ENCODE measurements around the gene F2.

The F2 gene

DNA sequence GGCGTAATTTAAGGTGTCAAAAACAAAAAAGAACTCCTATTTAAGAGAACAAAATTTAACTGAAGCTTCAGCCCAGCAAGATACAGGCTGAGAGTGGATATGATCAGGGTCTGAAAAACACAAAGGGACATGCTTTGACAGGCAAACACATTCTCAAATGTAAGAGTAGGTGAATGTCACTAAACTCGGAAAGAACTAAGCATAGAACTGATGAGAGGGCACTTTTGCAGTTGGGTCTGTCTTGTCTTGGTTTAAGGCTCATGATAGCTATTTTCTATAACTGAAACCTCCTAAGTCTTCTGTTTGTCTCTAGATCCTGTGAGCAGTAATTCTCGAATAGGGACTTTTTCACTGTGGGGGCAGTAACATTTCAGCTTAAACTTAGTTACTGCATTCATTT lies 27.0 kb downstream of the F2 start:
- H3K27ac ChIP-seq, result no peak overlapping the region
- H3K9ac ChIP-seq, result no peak overlapping the region
- TF ChIP-seq, protein P1, sequence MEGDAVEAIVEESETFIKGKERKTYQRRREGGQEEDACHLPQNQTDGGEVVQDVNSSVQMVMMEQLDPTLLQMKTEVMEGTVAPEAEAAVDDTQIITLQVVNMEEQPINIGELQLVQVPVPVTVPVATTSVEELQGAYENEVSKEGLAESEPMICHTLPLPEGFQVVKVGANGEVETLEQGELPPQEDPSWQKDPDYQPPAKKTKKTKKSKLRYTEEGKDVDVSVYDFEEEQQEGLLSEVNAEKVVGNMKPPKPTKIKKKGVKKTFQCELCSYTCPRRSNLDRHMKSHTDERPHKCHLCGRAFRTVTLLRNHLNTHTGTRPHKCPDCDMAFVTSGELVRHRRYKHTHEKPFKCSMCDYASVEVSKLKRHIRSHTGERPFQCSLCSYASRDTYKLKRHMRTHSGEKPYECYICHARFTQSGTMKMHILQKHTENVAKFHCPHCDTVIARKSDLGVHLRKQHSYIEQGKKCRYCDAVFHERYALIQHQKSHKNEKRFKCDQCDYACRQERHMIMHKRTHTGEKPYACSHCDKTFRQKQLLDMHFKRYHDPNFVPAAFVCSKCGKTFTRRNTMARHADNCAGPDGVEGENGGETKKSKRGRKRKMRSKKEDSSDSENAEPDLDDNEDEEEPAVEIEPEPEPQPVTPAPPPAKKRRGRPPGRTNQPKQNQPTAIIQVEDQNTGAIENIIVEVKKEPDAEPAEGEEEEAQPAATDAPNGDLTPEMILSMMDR (conservative IDR thresholded peaks at IDR 0.05; ENCODE audit: low read depth, low read length), result no peak
- no peak overlapping the region for H2AFZ ChIP-seq (ENCODE audit: low read depth)
- H3K4me1 ChIP-seq (ENCODE audit: low read depth, poor library complexity, severe bottlenecking), result no peaks in the 10 kb centered on the region
- H3K4me3 ChIP-seq (IDR thresholded peaks at IDR 0.05; ENCODE audit: insufficient read depth, low read depth, low read length), result no peak overlapping the region
- H3K4me2 ChIP-seq, result no peak overlapping the region
- H3K79me2 ChIP-seq (ENCODE audit: insufficient read depth, low read depth), result no peaks in the 10 kb centered on the region
- peaks cover under 1% of the 10 kb centered on the region; the same call in 1 of the 2 replicates for H4K20me1 ChIP-seq (ENCODE audit: insufficient read depth)
- no peaks in the 10 kb centered on the region for H3K27me3 ChIP-seq (ENCODE audit: insufficient read depth, low read depth)
- peaks cover 10% of the 10 kb centered on the region; the same call in 1 of the 2 replicates for H3K36me3 ChIP-seq (ENCODE audit: insufficient read depth)

DNA sequence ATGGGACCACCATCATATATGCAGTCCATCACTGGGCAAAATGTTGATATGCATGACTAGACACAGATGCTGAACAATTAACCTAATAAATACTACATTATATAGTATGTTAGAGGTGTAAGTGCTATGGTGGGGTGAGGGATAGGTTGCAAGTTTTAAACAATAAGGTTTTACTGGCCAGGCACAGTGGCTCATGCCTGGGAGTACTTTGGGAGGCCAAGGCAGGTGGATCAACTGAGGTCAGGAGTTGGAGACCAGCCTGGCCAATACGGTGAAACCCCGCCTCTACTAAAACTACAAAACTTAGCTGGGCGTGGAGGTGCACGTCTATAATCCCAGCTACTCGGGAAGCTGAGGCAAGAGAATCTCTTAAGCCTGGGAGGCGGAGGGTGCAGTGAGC lies 28.1 kb downstream of the F2 start:
- Histone ChIP-seq H3K4me2 (no peak overlapping the region), H3K27ac (no peak overlapping the region), H3K9ac (no peak overlapping the region), H3K27me3 (ENCODE audit: insufficient read depth, low read depth) (no peaks in the 10 kb centered on the region), H2AFZ (ENCODE audit: low read depth) (no peak overlapping the region), H3K36me3 (ENCODE audit: insufficient read depth) (peaks cover 16% of the 10 kb centered on the region; the same call in 1 of the 2 replicates), H3K4me1 (ENCODE audit: low read depth, poor library complexity, severe bottlenecking) (no peaks in the 10 kb centered on the region), H4K20me1 (ENCODE audit: insufficient read depth) (peaks cover 3% of the 10 kb centered on the region; the same call in 1 of the 2 replicates), H3K4me3 (IDR thresholded peaks at IDR 0.05; ENCODE audit: insufficient read depth, low read depth, low read length) (no peak overlapping the region), H3K79me2 (ENCODE audit: insufficient read depth, low read depth) (no peaks in the 10 kb centered on the region)
- TF ChIP-seq, protein P1 (conservative IDR thresholded peaks at IDR 0.05; ENCODE audit: low read depth, low read length), result no peak

DNA sequence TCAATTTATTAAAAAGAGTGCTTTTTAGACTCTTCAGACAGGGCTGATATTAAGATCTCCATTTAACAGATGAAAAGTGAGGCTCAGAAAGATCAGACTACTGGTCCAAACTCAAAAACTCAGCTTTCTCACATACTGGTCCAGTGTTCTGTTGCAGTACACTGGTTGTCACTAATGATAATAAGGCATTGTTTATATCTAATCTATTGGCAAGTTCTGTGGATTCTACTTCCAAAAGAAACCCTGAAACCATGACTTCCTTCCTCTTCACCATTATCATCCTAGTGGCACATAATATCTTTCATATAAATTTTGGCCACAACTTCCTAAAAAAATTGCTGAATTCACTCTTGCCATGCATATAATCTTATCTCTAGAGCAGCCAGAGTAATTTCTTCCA lies 36.9 kb downstream of the F2 start:
- Histone ChIP-seq H3K79me2 (ENCODE audit: insufficient read depth, low read depth) (no peaks in the 10 kb centered on the region), H3K4me3 (IDR thresholded peaks at IDR 0.05; ENCODE audit: insufficient read depth, low read depth, low read length) (no peak overlapping the region), H3K36me3 (ENCODE audit: insufficient read depth) (peaks cover 25% of the 10 kb centered on the region; the same call in 1 of the 2 replicates), H2AFZ (ENCODE audit: low read depth) (no peak overlapping the region), H3K27ac (no peak overlapping the region), H3K9ac (no peak overlapping the region), H3K4me1 (ENCODE audit: low read depth, poor library complexity, severe bottlenecking) (no peaks in the 10 kb centered on the region), H3K4me2 (no peak overlapping the region), H4K20me1 (ENCODE audit: insufficient read depth) (peaks cover 3% of the 10 kb centered on the region; the same call in 1 of the 2 replicates), H3K27me3 (ENCODE audit: insufficient read depth, low read depth) (no peaks in the 10 kb centered on the region)
- TF ChIP-seq, protein P1 (conservative IDR thresholded peaks at IDR 0.05; ENCODE audit: low read depth, low read length), result no peak

DNA sequence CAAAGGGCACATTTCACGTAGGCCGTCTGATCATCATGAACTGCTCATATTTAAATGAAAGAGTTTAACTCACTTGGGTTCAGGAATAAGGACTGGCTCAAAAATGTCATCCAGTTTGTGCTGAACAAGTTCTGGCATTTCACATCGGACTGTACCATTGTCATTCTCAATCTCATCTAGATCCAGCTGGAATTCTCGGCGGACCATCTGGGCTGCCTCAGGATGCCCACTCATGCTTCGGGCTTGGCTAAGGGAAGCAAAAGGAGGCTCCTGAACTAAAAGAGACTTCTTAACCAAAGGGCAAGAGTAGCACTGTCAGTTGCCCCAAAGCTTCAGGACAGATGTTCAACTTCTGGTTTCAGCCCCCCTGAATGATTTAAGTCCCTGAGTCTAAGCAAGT lies 40.2 kb downstream of the F2 start:
- no peak overlapping the region for H3K27ac ChIP-seq
- no peak overlapping the region for H3K4me2 ChIP-seq

More for the DNA sequence above, 40.2 kb downstream of the F2 start:
- Histone ChIP-seq H3K4me1 (ENCODE audit: low read depth, poor library complexity, severe bottlenecking) (no peaks in the 10 kb centered on the region), H4K20me1 (ENCODE audit: insufficient read depth) (no peaks in the 10 kb centered on the region), H3K9ac (no peak overlapping the region), H3K36me3 (ENCODE audit: insufficient read depth) (peaks cover 10% of the 10 kb centered on the region; the same call in 1 of the 2 replicates), H3K4me3 (IDR thresholded peaks at IDR 0.05; ENCODE audit: insufficient read depth, low read depth, low read length) (no peak overlapping the region), H3K79me2 (ENCODE audit: insufficient read depth, low read depth) (no peaks in the 10 kb centered on the region), H2AFZ (ENCODE audit: low read depth) (no peak overlapping the region), H3K27me3 (ENCODE audit: insufficient read depth, low read depth) (no peaks in the 10 kb centered on the region)
- TF ChIP-seq, protein P1 (conservative IDR thresholded peaks at IDR 0.05; ENCODE audit: low read depth, low read length), result no peak
